ENCODE measurements around the gene HCK.

The HCK gene

DNA sequence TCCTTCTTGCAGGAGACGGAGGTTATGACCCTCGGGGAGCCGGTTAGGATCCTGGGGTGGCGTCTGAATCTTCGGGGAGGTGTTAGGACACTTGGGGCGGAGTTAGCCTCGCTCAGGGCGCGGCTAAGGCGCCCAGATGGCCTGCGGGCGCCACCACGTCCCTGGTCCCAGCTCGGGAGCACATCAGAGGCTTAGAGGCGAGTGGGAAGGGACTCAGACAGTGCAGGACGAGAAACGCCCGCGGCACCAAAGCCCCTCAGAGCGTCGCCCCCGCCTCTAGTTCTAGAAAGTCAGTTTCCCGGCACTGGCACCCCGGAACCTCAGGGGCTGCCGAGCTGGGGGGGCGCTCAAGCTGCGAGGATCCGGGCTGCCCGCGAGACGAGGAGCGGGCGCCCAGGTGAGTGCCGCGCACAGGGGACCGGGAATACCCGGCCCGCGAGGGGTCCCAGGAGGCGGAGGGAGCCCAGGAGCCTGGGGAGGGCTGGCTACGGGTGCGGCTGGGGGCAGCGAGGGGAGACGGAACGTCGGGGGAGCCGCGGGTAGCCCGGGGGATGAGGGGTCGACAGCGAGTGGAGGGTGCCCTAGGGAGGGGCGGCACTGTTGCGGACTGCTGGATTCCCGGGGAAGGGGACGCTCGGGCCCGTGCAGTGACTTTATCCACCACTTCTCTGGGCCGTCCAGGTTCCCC is at the start of gene HCK:
HCK (plus strand) TSS at position 153 of the 688 bp plus-strand sequence.
- DNase-seq, result no peak

DNA sequence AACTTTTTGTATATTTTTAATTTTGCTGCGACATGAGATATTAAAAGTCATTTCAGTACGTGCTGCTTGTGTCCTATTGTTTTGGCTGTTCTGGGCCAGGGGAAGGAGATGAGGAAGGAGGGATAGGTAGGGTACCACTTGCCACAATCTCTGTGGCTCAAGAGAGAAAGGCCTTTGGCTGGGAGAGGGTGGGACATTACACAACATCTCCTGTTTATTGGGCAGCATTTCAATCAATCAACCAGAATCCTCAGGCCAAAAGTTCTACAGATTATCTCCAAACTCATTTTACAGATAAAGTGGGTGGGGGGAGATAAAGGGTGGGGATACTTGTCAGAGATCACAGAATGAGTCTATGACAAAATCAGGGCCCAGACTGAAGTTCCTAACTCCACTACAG is 48.7 kb upstream of the HCK start:
- DNase-seq, result no peak

- DNase-seq, result no peak
Measured at GRCh38 chr20:32004963-32005362, 47.1 kb upstream of the HCK start.

- no peak for DNase-seq
Measured at GRCh38 chr20:32006053-32006452, 46.0 kb upstream of the HCK start.

- no peak for DNase-seq
Measured at GRCh38 chr20:32006841-32007786, 44.9 kb upstream of the HCK start.

DNA sequence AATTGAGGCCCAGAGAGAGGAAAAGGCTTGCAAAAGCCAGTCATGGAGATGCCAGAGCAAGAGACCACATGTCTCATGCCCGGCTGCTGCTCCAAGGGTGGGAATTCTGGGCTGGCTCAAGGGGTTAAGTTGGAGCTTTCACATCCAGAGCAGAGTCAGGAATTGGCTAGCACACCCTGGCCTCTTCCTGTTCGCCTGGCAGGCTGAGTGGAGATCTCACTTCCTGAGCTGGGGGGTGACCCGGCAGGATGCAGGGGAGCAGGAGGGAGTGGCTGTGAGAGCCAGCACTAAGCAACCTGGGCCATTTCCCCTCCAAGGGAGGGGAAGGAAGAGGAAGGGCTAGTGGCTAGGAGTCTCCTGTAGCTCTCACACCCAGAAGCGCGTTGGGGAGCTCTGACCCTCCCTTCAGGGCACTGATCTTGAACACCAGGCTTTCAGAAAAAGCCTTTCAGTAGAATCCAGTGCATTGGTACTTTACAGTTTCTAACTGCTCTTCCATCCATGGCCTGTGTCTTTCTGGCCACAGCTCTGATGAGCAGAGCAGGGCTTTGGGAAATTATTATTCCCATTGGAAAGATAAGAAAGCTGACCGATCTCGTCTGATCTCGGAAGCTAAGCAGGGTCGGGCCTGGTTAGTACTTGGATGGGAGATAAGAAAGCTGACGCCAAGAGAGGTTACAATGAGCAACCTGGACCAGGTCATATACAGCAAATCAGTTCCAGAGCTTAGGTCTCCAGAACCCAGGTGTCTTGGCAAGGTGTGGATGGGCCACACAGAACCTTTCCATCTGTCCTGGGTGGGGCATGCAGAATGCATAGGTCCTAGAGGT is 44.0 kb upstream of the HCK start:
- no peak for DNase-seq

DNA sequence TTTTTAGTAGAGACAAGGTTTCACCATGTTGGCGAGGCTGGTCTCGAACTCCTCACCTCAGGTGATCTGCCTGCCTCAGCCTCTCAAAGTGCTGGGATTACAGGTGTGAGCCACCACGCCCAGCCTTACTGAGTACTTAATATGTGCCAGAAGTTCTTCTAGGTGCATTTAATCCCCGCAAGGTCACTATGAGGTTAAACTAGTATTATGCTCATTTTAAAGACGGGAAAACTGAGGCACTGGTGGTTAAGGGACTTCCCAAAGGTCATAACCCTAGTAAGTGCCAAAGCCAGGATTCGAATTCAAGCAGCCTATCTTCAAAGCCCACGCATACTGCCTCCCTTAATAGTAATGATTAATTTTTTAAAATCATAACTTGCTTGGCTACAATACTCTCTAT is 42.5 kb upstream of the HCK start:
- DNase-seq, result no peak

GRCh38 chr20:32010101-32010500 is 41.9 kb upstream of the HCK start, which contains the start of gene CCM2L:
TSS of gene CCM2L (plus strand) at chr20:32010438. CDS start at chr20:32010455, 17 bp downstream.
- no peak for DNase-seq

DNA sequence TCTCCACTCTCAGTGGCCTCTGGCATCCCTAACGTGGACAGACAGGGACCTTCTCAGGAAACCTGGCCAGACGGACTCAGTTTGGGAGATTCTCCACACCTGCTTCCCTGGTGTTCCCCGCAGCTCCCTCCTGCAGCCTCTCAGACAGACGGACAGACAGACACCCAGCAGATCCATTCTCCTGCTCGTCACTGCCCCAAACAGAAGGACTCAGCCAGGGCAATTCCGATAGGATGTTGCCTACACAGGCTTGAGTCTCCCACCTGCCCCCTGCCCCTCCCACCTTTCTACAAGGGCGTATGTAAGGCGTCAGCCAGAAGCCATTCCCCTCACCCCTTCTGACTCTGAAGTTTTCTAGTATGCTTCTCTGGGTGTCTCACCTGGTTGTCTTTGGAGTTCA is 41.4 kb upstream of the HCK start:
- DNase-seq, result no peak

DNA sequence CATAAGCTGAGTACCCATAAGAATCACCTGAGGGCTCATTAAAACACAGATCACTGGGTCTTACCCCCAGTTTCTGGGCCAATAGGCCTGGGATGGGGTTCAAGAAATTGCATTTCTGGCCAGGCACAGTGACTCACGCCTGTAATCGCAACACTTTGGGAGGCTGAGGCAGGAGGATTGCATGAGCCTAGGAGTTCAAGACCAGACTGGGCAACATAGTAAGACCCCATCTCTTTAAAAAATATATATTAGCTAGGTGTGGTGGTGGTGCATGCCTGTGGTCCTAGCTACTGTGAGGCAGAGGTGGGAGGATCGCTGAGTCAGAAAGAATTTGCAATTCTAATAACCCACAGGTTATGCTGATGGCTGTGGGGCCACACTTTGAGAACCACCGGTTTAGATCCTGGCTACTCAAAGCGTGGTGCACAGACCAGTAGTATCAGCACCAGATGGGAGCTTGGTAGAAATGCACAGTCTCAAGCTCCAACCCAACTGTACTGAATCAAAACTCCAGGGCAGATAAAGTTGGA is 39.8 kb upstream of the HCK start:
- DNase-seq, result no peak

DNA sequence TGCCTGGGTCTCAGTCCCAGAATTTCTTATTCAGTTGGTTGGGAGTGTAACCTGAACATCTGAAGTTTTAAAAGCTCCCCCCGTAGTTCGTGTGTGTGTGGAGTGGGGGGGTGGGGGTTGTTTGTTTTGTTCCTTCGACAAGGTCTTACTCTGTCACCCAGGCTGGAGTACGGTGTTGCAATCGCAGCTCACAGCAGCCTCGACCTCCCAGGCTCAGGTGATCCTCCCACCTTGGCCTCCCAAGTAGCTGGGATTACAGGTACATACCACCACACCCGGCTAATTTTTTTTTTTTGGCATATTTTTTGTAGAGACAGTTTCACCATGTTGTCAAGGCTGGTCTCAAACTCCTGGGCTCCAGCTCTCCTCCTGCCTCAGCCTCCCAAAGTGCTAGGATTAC is 38.7 kb upstream of the HCK start:
- DNase-seq, result no peak

- peak; percentile 34 for DNase-seq
Measured at GRCh38 chr20:32017711-32018251, 34.3 kb upstream of the HCK start.

GRCh38 chr20:32018269-32019155 is 33.5 kb upstream of the HCK start:
- DNase-seq, result peak; percentile 40

- no peak for DNase-seq
Measured at GRCh38 chr20:32019156-32019510, 32.9 kb upstream of the HCK start.

DNA sequence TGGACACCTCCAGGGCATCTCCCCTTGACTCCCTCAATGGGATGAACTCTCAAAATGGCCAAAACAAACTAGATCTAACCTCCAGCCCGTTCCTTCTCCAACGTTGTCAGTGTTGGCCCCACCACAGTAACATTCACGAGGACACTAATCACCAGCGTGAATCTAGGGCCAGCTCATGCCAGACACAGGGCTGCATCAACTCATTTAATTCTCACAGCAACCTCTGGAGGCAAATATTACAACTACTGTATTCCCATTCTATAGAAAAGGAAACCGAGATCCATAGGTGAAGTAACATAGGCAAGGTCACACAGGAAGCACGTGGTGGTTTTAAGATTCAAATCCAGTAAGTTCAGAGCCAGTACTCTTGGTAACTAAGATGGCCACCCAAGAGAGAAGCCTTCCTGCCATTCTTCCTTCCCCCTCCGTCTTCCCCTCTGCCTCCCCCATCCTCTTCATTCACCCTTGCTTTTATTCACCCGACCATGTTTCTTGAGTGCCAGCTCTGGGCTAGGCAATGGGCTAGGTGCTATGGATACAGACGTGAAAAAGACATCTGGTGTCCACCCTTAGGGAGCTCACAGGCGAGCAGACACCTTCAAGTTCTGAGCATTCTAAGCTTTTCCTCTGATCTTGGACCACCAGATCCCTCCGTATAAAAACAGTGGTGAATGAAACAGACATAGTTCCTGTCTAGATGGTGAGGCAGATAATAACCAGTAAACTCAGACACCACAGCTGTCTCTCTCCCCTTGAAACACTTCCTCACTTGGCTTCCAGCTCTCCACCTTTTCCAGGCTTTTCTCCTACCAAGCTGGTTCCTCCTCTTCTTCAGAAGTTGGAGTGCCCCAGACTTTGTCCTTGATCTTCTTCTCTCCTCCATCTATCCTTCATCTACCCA is 32.2 kb upstream of the HCK start:
- DNase-seq, result no peak

DNA sequence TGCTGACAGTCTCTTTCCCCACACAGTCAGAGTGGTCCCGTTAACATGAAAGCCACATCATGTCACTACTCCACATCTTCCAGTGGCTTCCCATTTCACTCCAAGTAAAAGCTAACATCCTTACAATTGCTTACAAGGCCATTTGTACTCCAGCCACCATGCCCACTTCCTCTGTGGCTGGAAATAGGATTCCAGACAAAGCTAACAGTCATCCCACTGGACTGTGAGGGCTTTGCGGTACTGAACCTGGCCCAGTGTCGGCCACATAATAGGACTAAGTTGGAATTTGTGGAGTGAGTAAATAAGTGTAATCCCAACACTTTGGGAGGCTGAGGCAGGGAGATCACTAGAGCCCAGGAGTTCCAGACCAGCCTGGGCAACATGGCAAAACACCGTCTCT is 31.0 kb upstream of the HCK start:
- no peak for DNase-seq

DNA sequence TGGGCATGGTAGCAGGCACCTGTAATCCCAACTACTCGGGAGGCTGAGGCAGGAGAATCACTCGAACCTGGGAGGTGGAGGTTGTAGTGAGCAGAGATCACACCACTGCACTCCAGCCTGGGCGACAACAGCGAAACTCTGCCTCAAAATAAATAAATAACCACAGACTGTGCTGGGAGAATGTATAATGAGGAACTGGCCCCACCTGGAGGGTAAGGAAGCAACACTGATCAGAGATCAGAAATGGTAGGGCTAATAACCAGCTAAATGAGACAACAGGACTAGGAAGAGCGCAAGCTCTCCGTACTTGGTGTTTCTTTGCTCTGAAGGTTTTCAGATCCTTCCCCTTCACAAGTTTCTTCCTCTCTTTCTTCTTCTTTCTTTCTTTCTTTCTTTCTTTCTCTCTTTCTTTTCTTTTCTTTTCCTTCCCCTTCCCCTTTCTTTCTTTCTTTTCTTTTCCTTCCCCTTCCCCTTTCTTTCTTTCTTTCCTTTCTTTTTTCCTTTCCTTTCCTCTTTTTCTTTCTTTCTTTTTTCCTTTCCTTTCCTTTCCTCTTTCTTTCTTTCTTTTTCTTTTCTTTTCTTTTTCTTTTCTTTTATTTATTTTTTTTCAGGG is 27.3 kb upstream of the HCK start:
- DNase-seq, result no peak

DNA sequence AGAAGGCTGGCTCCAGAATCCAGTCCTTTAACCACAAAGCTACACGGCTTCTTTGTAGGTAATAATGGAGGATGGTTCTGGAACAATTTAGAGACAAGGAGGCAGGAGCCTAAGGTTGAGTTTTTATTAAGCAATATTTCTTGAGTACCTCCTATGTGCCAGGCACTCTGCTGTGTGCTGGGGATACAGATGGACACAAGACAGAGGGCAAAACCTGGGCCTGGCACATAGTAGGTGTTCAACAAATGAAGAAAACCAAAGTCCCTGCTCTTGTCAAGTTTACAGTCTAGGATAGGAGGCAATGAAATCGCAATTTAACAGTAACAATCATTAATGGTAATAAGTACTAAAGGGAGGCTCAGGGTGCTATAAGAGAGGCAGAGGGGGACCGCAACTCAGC is 24.4 kb upstream of the HCK start:
- no peak for DNase-seq

- DNase-seq, result no peak
Measured at GRCh38 chr20:32028647-32029372, 23.2 kb upstream of the HCK start.
